Measurements from ENCODE around the gene LRP1B.

- TF ChIP-seq CTCF (IDR thresholded peaks at IDR 0.05) = no peak
- no peak for TF ChIP-seq POLR2A (IDR thresholded peaks at IDR 0.05; ENCODE audit: low read depth)
- no peak for TF ChIP-seq POLR2AphosphoS5 (IDR thresholded peaks at IDR 0.05)
- no peak for TF ChIP-seq EP300 (IDR thresholded peaks at IDR 0.05)
Measured at GRCh38 chr2:140349695-140350094, 1781.1 kb downstream of the LRP1B start.

Data from esophagus muscularis mucosa (tissue), 4 donors.